D721Med (cell line): Measurements from ENCODE around the gene AGAP1.

Experiments used
- DNase-seq: peaks from one replicate; pipeline ENCODE4 v3.0.0; 2011; ENCODE audit warnings: low spot score; ENCODE audit not compliant: insufficient read length
- FAIRE-seq: peaks from 2 replicates; lab custom pipeline; 2011; peaks lifted over from hg19 to GRCh38; lab: Jason Lieb, UNC
- CTCF ChIP-seq: IDR thresholded peaks from 2 replicates; pipeline ENCODE4 v1.5.1; 2012; ENCODE audit warnings: mild to moderate bottlenecking, control low read depth; ENCODE audit not compliant: insufficient read depth; ENCODE audit errors: missing control alignments

The AGAP1 gene

GRCh38 chr2:235897992-235898391 is 404.1 kb downstream of the AGAP1 start:
- TF ChIP-seq CTCF = no peak
- FAIRE-seq = no peak

GRCh38 chr2:235898766-235899165 is 404.9 kb downstream of the AGAP1 start:
- TF ChIP-seq CTCF = no peak
- DNase-seq (no peak), FAIRE-seq (no peak)

More at GRCh38 chr2:235897992-235898391, 404.1 kb downstream of the AGAP1 start:
- DNase-seq = no peak

- FAIRE-seq = no peak
- no peak for TF ChIP-seq CTCF
- no peak for DNase-seq
Observed at GRCh38 chr2:235900631-235901030, 406.8 kb downstream of the AGAP1 start.

GRCh38 chr2:235901243-235901642 is 407.4 kb downstream of the AGAP1 start:
- FAIRE-seq (no peak), DNase-seq (no peak)
- TF ChIP-seq CTCF = no peak

GRCh38 chr2:235903782-235904584 is 410.1 kb downstream of the AGAP1 start:
- DNase-seq (no peak), FAIRE-seq (no peak)
- no peak for TF ChIP-seq CTCF

GRCh38 chr2:235904585-235904931 is 410.7 kb downstream of the AGAP1 start:
- FAIRE-seq = no peak
- no peak for DNase-seq
- no peak for TF ChIP-seq CTCF

- no peak for FAIRE-seq
Observed at GRCh38 chr2:235908826-235909225, 415.0 kb downstream of the AGAP1 start.

More at GRCh38 chr2:235908826-235909225, 415.0 kb downstream of the AGAP1 start:
- TF ChIP-seq CTCF = no peak
- no peak for DNase-seq
